Measurements from ENCODE around the gene HEG1.

- TF ChIP-seq EP300 (IDR thresholded peaks at IDR 0.05), result no peak
- TF ChIP-seq POLR2AphosphoS5 (IDR thresholded peaks at IDR 0.05), result no peak
- no peak for TF ChIP-seq CTCF (IDR thresholded peaks at IDR 0.05)
Observed at GRCh38 chr3:125098611-125099291, 43.0 kb upstream of the HEG1 start.
